ENCODE data around the gene MOSPD3.

- TF ChIP-seq CEBPB (IDR thresholded peaks at IDR 0.05) (no peak), TAF1 (IDR thresholded peaks at IDR 0.05; ENCODE audit: low read depth) (peak; percentile 41), TCF12 (IDR thresholded peaks at IDR 0.05; ENCODE audit: low read depth) (no peak), TEAD4 (IDR thresholded peaks at IDR 0.05) (no peak), RAD21 (IDR thresholded peaks at IDR 0.05; ENCODE audit: low read depth) (no peak), USF1 (IDR thresholded peaks at IDR 0.05) (no peak), EP300 (IDR thresholded peaks at IDR 0.05; ENCODE audit: borderline replicate concordance) (no peak), YY1 (IDR thresholded peaks at IDR 0.05; ENCODE audit: low read depth) (peak; percentile 50; the same call in 1 of the 2 replicates), ZBTB7A (IDR thresholded peaks at IDR 0.05; ENCODE audit: low read depth) (peak; percentile 98), FOXM1 (IDR thresholded peaks at IDR 0.05; ENCODE audit: borderline replicate concordance, low read depth) (no peak)
- TF ChIP-seq, protein P1, sequence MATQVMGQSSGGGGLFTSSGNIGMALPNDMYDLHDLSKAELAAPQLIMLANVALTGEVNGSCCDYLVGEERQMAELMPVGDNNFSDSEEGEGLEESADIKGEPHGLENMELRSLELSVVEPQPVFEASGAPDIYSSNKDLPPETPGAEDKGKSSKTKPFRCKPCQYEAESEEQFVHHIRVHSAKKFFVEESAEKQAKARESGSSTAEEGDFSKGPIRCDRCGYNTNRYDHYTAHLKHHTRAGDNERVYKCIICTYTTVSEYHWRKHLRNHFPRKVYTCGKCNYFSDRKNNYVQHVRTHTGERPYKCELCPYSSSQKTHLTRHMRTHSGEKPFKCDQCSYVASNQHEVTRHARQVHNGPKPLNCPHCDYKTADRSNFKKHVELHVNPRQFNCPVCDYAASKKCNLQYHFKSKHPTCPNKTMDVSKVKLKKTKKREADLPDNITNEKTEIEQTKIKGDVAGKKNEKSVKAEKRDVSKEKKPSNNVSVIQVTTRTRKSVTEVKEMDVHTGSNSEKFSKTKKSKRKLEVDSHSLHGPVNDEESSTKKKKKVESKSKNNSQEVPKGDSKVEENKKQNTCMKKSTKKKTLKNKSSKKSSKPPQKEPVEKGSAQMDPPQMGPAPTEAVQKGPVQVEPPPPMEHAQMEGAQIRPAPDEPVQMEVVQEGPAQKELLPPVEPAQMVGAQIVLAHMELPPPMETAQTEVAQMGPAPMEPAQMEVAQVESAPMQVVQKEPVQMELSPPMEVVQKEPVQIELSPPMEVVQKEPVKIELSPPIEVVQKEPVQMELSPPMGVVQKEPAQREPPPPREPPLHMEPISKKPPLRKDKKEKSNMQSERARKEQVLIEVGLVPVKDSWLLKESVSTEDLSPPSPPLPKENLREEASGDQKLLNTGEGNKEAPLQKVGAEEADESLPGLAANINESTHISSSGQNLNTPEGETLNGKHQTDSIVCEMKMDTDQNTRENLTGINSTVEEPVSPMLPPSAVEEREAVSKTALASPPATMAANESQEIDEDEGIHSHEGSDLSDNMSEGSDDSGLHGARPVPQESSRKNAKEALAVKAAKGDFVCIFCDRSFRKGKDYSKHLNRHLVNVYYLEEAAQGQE (IDR thresholded peaks at IDR 0.05; ENCODE audit: low read depth) = no peak
- TF ChIP-seq, protein P2, sequence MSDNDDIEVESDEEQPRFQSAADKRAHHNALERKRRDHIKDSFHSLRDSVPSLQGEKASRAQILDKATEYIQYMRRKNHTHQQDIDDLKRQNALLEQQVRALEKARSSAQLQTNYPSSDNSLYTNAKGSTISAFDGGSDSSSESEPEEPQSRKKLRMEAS (IDR thresholded peaks at IDR 0.05) = no peak
Measured at GRCh38 chr7:100586266-100587025, 25.9 kb upstream of the MOSPD3 start, which contains the start of gene FBXO24.
